Measurements from ENCODE around the gene CIT. TPM values are rescaled to one million over a fixed set of nuclear protein-coding genes. Genes with fewer than 3 reads are reported as not detected.

CIT gene
- total and polyA plus RNA-seq, 2 donors (not counting 3 experiments of a cell fraction or from before 2014, with no cell fraction given) = 13.3 to 61.8 TPM

GRCh38 chr12:119836781-119837180 is 40.3 kb downstream of the CIT start:
- Histone ChIP-seq H2AFZ (ENCODE audit: low read depth, low read length) (no peak overlapping the region), H3K9me1 (replicated peaks; ENCODE audit: control insufficient read depth, extremely low read depth, insufficient read depth, low read length) (no peaks in the 10 kb centered on the region), H3K4me3 (replicated peaks in 1 of 3; ENCODE audit: insufficient read depth in 1 of 3, low read depth in 1 of 3, low read length in 3 of 3) (no peak overlapping the region), H3K9ac (replicated peaks; ENCODE audit: extremely low read depth, insufficient read depth, low read length) (no peak overlapping the region), H3K36me3 (ENCODE audit: control insufficient read depth in 2 of 2, extremely low read depth in 1 of 2, insufficient read depth in 2 of 2, low read length in 2 of 2) (no peaks in the 10 kb centered on the region), H3K79me2 (ENCODE audit: control insufficient read depth, insufficient read depth, low read length) (peaks cover 8% of the 10 kb centered on the region), H3K9me3 (replicated peaks; ENCODE audit: control insufficient read depth, insufficient read depth, low read length) (no peaks in the 10 kb centered on the region), H3K4me1 (ENCODE audit: control insufficient read depth, extremely low read depth, insufficient read depth, low read length) (no peaks in the 10 kb centered on the region), H3K27ac (ENCODE audit: insufficient read depth, low read depth, low read length) (no peak overlapping the region), H3K27me3 (ENCODE audit: control insufficient read depth in 2 of 2, insufficient read depth in 2 of 2, low read length in 2 of 2) (no peaks in the 10 kb centered on the region), H3K4me2 (ENCODE audit: insufficient read depth, low read length) (no peak overlapping the region), H4K20me1 (replicated peaks; ENCODE audit: control insufficient read depth, extremely low read depth, insufficient read depth, low read length) (no peaks in the 10 kb centered on the region)
- FAIRE-seq (no peak), DNase-seq (ENCODE audit: low read depth, low spot score) (no peak)
- POLR2A ChIA-PET = no interaction called here
- dilution Hi-C loops (cut with MboI; ENCODE audit: extremely low pct_ligation_motif_present, low sequenced_read_pairs) = no loop called here
- no peak for TF ChIP-seq GATA2 (IDR thresholded peaks at IDR 0.05; ENCODE audit: insufficient read depth, insufficient read length, low read depth, low read length)
- no peak for TF ChIP-seq EZH2 (IDR thresholded peaks at IDR 0.05; ENCODE audit: borderline replicate concordance, low read depth, low read length, severe bottlenecking)
- no peak for TF ChIP-seq JUN (IDR thresholded peaks at IDR 0.05; ENCODE audit: borderline replicate concordance, insufficient read depth, insufficient read length, low read depth)
- TF ChIP-seq POLR2A (IDR thresholded peaks at IDR 0.05; ENCODE audit: low read depth, low read length) = no peak
- TF ChIP-seq MYC (IDR thresholded peaks at IDR 0.05; ENCODE audit: low read depth, low read length) = no peak
- TF ChIP-seq FOS (IDR thresholded peaks at IDR 0.05; ENCODE audit: borderline replicate concordance, insufficient read depth, low read length) = no peak
- TF ChIP-seq MAX (IDR thresholded peaks at IDR 0.05; ENCODE audit: insufficient read depth, insufficient read length) = no peak
- no peak for TF ChIP-seq CTCF (IDR thresholded peaks at IDR 0.05; ENCODE audit: extremely low read depth in 1 of 2, insufficient read depth in 1 of 2, low read depth in 1 of 2, low read length in 2 of 2)
- TF ChIP-seq POLR2AphosphoS5 (IDR thresholded peaks at IDR 0.05; ENCODE audit: insufficient read depth, low read depth, low read length) = no peak
- BruUV-seq (replicated peaks) = no TSS peak
- intact Hi-C loops (cut with micrococcal nuclease) = no loop called here
- CTCF ChIA-PET = no interaction called here
